HepG2 (cell line): Measurements from ENCODE around the gene HID1. TPM values are rescaled to one million over a fixed set of nuclear protein-coding genes. Genes with fewer than 3 reads are reported as not detected.
A peak's percentile ranks its signal among the peaks of the same experiment; 100 is the strongest.

ENCODE experiments used
- AGO1 ChIP-seq: fragments of 200-400 bp; formaldehyde crosslinking; IDR thresholded peaks from 2 replicates; pipeline ENCODE4 v1.6.1; 2017; ENCODE audit warnings: mild to moderate bottlenecking, low read depth, low read length, moderate library complexity; ENCODE audit not compliant: poor library complexity, severe bottlenecking
- EP300 ChIP-seq, 3 experiments: sonication (generic) in 1 of 3; formaldehyde crosslinking in 1 of 3; IDR thresholded peaks; 2 replicates each; pipeline versions ENCODE4 v1.5.1 to v1.6.1; 2011 to 2020; ENCODE audit warnings: low read depth in 2 of 3, low read length in 2 of 3, borderline replicate concordance in 1 of 3, improper control_type of control experiment in 1 of 3, mild to moderate bottlenecking in 1 of 3, missing genetic modification reagents in 1 of 3, moderate library complexity in 1 of 3
- FOXK1 ChIP-seq: sonication (generic); formaldehyde crosslinking; IDR thresholded peaks from 2 replicates; pipeline ENCODE4 v1.4.0; 2020; ENCODE audit warnings: low read depth, missing genetic modification reagents, borderline replicate concordance
- HCFC1 ChIP-seq: fragments of 150-350 bp; IDR thresholded peaks from 2 replicates; pipeline ENCODE4 v1.6.1; 2014; ENCODE audit warnings: low read depth, low read length
- KAT7 ChIP-seq: IDR thresholded peaks from 2 replicates; pipeline ENCODE4 v1.6.1; 2018; ENCODE audit warnings: borderline replicate concordance, missing compliant biosample characterization
- LRRFIP1 ChIP-seq: sonication (generic); formaldehyde crosslinking; conservative IDR thresholded peaks from 2 replicates; pipeline ENCODE4 v1.4.0; 2020; ENCODE audit warnings: missing genetic modification reagents
- PCBP2 ChIP-seq: fragments of 200-400 bp; formaldehyde crosslinking; optimal IDR thresholded peaks from 2 replicates; pipeline ENCODE3; 2018; ENCODE audit warnings: low read length, low read depth; ENCODE audit not compliant: poor library complexity, severe bottlenecking
- PHF5A ChIP-seq: IDR thresholded peaks from one replicate; pipeline ENCODE4 v1.6.1; 2018; ENCODE audit warnings: low read depth, missing genetic modification reagents; ENCODE audit not compliant: unreplicated experiment
- POLR2G ChIP-seq: fragments of 200-400 bp; formaldehyde crosslinking; IDR thresholded peaks from 2 replicates; pipeline ENCODE4 v1.6.1; 2018; ENCODE audit warnings: mild to moderate bottlenecking, low read depth, low read length, moderate library complexity
- TCF7L2 ChIP-seq: IDR thresholded peaks from 2 replicates; pipeline ENCODE4 v1.6.1; 2011; ENCODE audit warnings: mild to moderate bottlenecking, low read depth, low read length, moderate library complexity
- ZBTB46 ChIP-seq: sonication (generic); formaldehyde crosslinking; IDR thresholded peaks from 2 replicates; pipeline ENCODE4 v1.4.0; 2020; ENCODE audit warnings: mild to moderate bottlenecking, missing genetic modification reagents, borderline replicate concordance
- ZNF605 ChIP-seq: sonication (generic); formaldehyde crosslinking; IDR thresholded peaks from 2 replicates; pipeline ENCODE4 v1.8.0; 2022; ENCODE audit warnings: mild to moderate bottlenecking, missing genetic modification reagents
- ZNF615 ChIP-seq: sonication (generic); formaldehyde crosslinking; IDR thresholded peaks from 2 replicates; pipeline ENCODE4 v1.5.0; 2020; ENCODE audit warnings: mild to moderate bottlenecking, missing genetic modification reagents, borderline replicate concordance
- ZNF644 ChIP-seq: IDR thresholded peaks from 2 replicates; pipeline ENCODE4 v1.6.1; 2016; ENCODE audit warnings: low read depth
- ZNF7 ChIP-seq: IDR thresholded peaks from 2 replicates; pipeline ENCODE4 v1.6.1; 2016; ENCODE audit warnings: missing biosample characterization, missing genetic modification reagents
- polyA plus RNA-seq, 8 experiments: library from polyadenylated mRNA; depleted of rRNA in 3 of 8; stranded (reverse) in 7 of 8; unstranded in 1 of 8; fragments of >200 nt; fragmentation: Illumina TruSeq in 4 of 8; extraction: Trizol in 4 of 8; gene quantifications; 2 replicates each; pipeline versions ENCODE4 v1.2.1 to v1.2.3, GENCODE V29; 2011 to 2016; ENCODE audit warnings: low read depth in 4 of 8, missing spikeins in 1 of 8, mixed read lengths in 1 of 8; ENCODE audit not compliant: insufficient read depth in 1 of 8
- total RNA-seq, 5 experiments: library from RNA; depleted of rRNA; stranded (reverse); fragments of >200 nt; fragmentation: Illumina TruSeq; extraction: Trizol; gene quantifications; 2 replicates each; pipeline ENCODE4 v1.2.3, GENCODE V29; 2016; ENCODE audit warnings: low read depth in 1 of 5
- TF ChIP-seq, protein P1 (sequence below): sonication (generic); formaldehyde crosslinking; IDR thresholded peaks from 2 replicates; pipeline ENCODE4 v1.4.0; 2020; ENCODE audit warnings: missing genetic modification reagents
- TF ChIP-seq, protein P2 (sequence below): sonication (generic); formaldehyde crosslinking; IDR thresholded peaks from 2 replicates; pipeline ENCODE4 v1.9.0; 2021; ENCODE audit warnings: mild to moderate bottlenecking, missing genetic modification reagents

The HID1 gene
- total and polyA plus RNA-seq, 2 of the 13 experiments (the other 11 are each of a cell fraction or from before 2014, with no cell fraction given): 2.1 to 10.6 TPM

DNA sequence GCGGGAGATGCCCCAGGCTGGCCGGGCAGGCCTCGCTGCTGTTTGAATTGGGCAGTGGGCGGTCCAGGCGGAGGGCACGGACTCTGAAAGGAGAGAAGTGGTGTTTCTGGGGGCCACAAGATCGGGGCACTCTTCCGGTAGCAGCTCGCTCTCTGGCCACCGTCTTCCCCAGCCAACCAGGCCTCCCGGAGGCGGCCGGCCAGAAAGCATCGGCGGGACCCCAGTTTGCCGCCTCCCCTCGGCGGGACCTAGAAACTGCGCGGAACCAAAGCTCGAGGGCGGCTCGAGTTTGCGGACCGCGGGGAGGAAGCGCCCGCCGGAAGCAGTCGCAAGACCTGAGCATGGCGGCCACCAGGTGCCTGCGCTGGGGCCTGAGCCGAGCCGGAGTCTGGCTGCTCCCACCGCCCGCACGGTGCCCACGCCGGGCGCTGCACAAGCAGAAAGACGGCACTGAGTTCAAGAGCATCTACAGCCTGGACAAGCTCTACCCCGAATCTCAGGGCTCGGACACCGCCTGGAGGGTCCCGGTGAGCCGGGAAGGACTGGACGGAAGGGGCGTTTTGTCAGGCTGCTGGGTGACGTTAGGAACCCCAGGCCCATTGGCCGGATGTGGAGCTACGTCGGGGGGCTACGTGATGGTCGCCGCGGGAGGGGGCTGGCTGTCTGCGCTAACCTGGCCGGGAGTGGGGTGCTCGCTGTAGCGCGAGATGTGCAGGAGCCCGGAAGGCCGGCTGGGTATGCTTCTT, 40.0 kb upstream of the HID1 start, which contains the start of gene MRPL58 (continued):
- TF ChIP-seq ZNF605 (peak; percentile 99), EP300 (IDR thresholded peaks at IDR 0.05; ENCODE audit: low read depth in 2 of 2, low read length in 2 of 2) (peak; percentile 48 to 72; a peak in 3 of 4 replicates), EP300 (CRISPR knock-in tag; IDR thresholded peaks at IDR 0.05; ENCODE audit: borderline replicate concordance) (peak; percentile 81), ZNF615 (CRISPR knock-in tag) (peak; percentile 96; the same call in 1 of the 2 replicates), KAT7 (CRISPR knock-in tag) (peak; percentile 95; the same call in 1 of the 2 replicates), HCFC1 (peak; percentile 78), ZBTB46 (peak; percentile 94; the same call in 1 of the 2 replicates), POLR2G (peak; percentile 94), PCBP2 (no peak), FOXK1 (CRISPR knock-in tag) (peak; percentile 94), LRRFIP1 (0 out of 2 replicates have a peak, but pooled peaks have one; percentile 65), PHF5A (CRISPR knock-in tag) (peak; percentile 94), ZNF7 (CRISPR knock-in tag) (peak; percentile 41; the same call in 1 of the 2 replicates), TCF7L2 (no peak), AGO1 (peak; percentile 74), ZNF644 (CRISPR knock-in tag) (no peak)
- TF ChIP-seq, protein P1, sequence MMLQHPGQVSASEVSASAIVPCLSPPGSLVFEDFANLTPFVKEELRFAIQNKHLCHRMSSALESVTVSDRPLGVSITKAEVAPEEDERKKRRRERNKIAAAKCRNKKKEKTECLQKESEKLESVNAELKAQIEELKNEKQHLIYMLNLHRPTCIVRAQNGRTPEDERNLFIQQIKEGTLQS (CRISPR knock-in tag): peak; percentile 54; the same call in 1 of the 2 replicates
- TF ChIP-seq, protein P2, sequence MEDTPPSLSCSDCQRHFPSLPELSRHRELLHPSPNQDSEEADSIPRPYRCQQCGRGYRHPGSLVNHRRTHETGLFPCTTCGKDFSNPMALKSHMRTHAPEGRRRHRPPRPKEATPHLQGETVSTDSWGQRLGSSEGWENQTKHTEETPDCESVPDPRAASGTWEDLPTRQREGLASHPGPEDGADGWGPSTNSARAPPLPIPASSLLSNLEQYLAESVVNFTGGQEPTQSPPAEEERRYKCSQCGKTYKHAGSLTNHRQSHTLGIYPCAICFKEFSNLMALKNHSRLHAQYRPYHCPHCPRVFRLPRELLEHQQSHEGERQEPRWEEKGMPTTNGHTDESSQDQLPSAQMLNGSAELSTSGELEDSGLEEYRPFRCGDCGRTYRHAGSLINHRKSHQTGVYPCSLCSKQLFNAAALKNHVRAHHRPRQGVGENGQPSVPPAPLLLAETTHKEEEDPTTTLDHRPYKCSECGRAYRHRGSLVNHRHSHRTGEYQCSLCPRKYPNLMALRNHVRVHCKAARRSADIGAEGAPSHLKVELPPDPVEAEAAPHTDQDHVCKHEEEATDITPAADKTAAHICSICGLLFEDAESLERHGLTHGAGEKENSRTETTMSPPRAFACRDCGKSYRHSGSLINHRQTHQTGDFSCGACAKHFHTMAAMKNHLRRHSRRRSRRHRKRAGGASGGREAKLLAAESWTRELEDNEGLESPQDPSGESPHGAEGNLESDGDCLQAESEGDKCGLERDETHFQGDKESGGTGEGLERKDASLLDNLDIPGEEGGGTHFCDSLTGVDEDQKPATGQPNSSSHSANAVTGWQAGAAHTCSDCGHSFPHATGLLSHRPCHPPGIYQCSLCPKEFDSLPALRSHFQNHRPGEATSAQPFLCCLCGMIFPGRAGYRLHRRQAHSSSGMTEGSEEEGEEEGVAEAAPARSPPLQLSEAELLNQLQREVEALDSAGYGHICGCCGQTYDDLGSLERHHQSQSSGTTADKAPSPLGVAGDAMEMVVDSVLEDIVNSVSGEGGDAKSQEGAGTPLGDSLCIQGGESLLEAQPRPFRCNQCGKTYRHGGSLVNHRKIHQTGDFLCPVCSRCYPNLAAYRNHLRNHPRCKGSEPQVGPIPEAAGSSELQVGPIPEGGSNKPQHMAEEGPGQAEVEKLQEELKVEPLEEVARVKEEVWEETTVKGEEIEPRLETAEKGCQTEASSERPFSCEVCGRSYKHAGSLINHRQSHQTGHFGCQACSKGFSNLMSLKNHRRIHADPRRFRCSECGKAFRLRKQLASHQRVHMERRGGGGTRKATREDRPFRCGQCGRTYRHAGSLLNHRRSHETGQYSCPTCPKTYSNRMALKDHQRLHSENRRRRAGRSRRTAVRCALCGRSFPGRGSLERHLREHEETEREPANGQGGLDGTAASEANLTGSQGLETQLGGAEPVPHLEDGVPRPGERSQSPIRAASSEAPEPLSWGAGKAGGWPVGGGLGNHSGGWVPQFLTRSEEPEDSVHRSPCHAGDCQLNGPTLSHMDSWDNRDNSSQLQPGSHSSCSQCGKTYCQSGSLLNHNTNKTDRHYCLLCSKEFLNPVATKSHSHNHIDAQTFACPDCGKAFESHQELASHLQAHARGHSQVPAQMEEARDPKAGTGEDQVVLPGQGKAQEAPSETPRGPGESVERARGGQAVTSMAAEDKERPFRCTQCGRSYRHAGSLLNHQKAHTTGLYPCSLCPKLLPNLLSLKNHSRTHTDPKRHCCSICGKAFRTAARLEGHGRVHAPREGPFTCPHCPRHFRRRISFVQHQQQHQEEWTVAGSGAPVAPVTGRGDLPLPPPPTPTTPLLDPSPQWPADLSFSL (CRISPR knock-in tag): no peak
